HEK293 (cell line): ENCODE measurements around the gene TAS1R1.

ENCODE experiments used
- CTCF ChIA-PET: fragments of 350-600 bp; formaldehyde crosslinking; extraction: SDS; loops from one replicate; lab custom pipeline; 2021; ENCODE audit warnings: antibody characterized with exemption; lab: Yijun Ruan, JAX
- POLR2A ChIA-PET: fragments of 300-600 bp; formaldehyde crosslinking; extraction: SDS; loops from one replicate; lab custom pipeline; 2020; ENCODE audit warnings: antibody characterized with exemption, inconsistent platforms; lab: Yijun Ruan, JAX
- H3K27ac ChIP-seq: fragments of 200-500 bp; sonication (Bioruptor generic); 2 replicates; pipeline ENCODE4 v1.5.1; 2014; ENCODE audit warnings: low read depth, low read length, control low read depth, inconsistent platforms; ENCODE audit errors: extremely low read depth
- H3K36me3 ChIP-seq, 2 experiments: fragments of 200-500 bp in 1 of 2; sonication (Bioruptor generic) in 1 of 2; 1 replicate in 1 of 2; 2 replicates in 1 of 2; pipeline ENCODE4 v1.5.1; 2014 to 2017; ENCODE audit warnings: inconsistent platforms in 2 of 2, low read length in 2 of 2; ENCODE audit not compliant: control insufficient read depth in 2 of 2, insufficient read depth in 1 of 2
- H3K4me1 ChIP-seq: fragments of 200-500 bp; sonication (Bioruptor generic); 2 replicates; pipeline ENCODE4 v1.5.1; 2014; ENCODE audit warnings: mild to moderate bottlenecking, low read length, inconsistent platforms; ENCODE audit not compliant: control insufficient read depth, insufficient read depth
- H3K4me3 ChIP-seq: 2 replicates; pipeline ENCODE4 v1.5.1; 2011; ENCODE audit warnings: low read depth, mild to moderate bottlenecking, control low read depth, low read length, moderate library complexity
- H3K9me3 ChIP-seq: fragments of 200-500 bp; sonication (Bioruptor generic); 2 replicates; pipeline ENCODE4 v1.5.1; 2014; ENCODE audit warnings: low read depth, low read length, inconsistent platforms; ENCODE audit not compliant: control insufficient read depth, insufficient read depth
- FEZF1 ChIP-seq: fragments of 450-650 bp; formaldehyde crosslinking; IDR thresholded peaks from 2 replicates; pipeline ENCODE4 v1.5.1; 2016; ENCODE audit warnings: missing biosample characterization, missing genetic modification characterization
- MYNN ChIP-seq: fragments of 450-650 bp; formaldehyde crosslinking; IDR thresholded peaks from 2 replicates; pipeline ENCODE4 v1.5.1; 2016; ENCODE audit warnings: missing biosample characterization, missing genetic modification characterization, borderline replicate concordance
- OSR2 ChIP-seq: fragments of 450-650 bp; formaldehyde crosslinking; IDR thresholded peaks from 2 replicates; pipeline ENCODE4 v1.5.1; 2016; ENCODE audit warnings: missing biosample characterization, missing genetic modification characterization
- OVOL3 ChIP-seq: fragments of 450-650 bp; formaldehyde crosslinking; IDR thresholded peaks from 2 replicates; pipeline ENCODE4 v1.5.1; 2016; ENCODE audit warnings: missing biosample characterization, missing genetic modification characterization
- REST ChIP-seq: fragments of 450-650 bp; formaldehyde crosslinking; IDR thresholded peaks from 2 replicates; pipeline ENCODE4 v1.5.1; 2016; ENCODE audit warnings: missing biosample characterization, missing genetic modification characterization
- ZBTB21 ChIP-seq: fragments of 450-650 bp; formaldehyde crosslinking; IDR thresholded peaks from 2 replicates; pipeline ENCODE4 v1.5.1; 2017; ENCODE audit warnings: missing biosample characterization, missing genetic modification characterization
- ZBTB48 ChIP-seq: fragments of 450-650 bp; formaldehyde crosslinking; IDR thresholded peaks from 2 replicates; pipeline ENCODE4 v1.5.1; 2016; ENCODE audit warnings: missing biosample characterization, missing genetic modification characterization
- ZNF114 ChIP-seq: fragments of 450-650 bp; formaldehyde crosslinking; IDR thresholded peaks from 2 replicates; pipeline ENCODE4 v1.5.0; 2017; ENCODE audit warnings: missing biosample characterization, missing genetic modification characterization
- ZNF280C ChIP-seq: fragments of 450-650 bp; formaldehyde crosslinking; IDR thresholded peaks from 2 replicates; pipeline ENCODE4 v1.5.1; 2016; ENCODE audit warnings: missing biosample characterization, missing genetic modification characterization
- ZNF292 ChIP-seq: fragments of 450-650 bp; formaldehyde crosslinking; IDR thresholded peaks from 2 replicates; pipeline ENCODE4 v1.5.1; 2016; ENCODE audit warnings: low read depth, missing biosample characterization, missing genetic modification characterization, borderline replicate concordance
- ZNF433 ChIP-seq: fragments of 450-650 bp; formaldehyde crosslinking; IDR thresholded peaks from 2 replicates; pipeline ENCODE4 v1.5.1; 2016; ENCODE audit warnings: missing biosample characterization, missing genetic modification characterization, low read depth
- ZNF544 ChIP-seq: fragments of 450-650 bp; formaldehyde crosslinking; IDR thresholded peaks from 2 replicates; pipeline ENCODE4 v1.5.0; 2017; ENCODE audit warnings: missing biosample characterization, missing genetic modification characterization
- ZNF624 ChIP-seq: fragments of 450-650 bp; formaldehyde crosslinking; IDR thresholded peaks from 2 replicates; pipeline ENCODE4 v1.5.1; 2017; ENCODE audit warnings: missing biosample characterization, missing genetic modification characterization
- ZNF658 ChIP-seq: fragments of 450-650 bp; formaldehyde crosslinking; IDR thresholded peaks from 2 replicates; pipeline ENCODE4; 2016; ENCODE audit warnings: missing biosample characterization, missing genetic modification characterization
- ZNF677 ChIP-seq: fragments of 450-650 bp; IDR thresholded peaks from 2 replicates; pipeline ENCODE4 v1.5.0; 2018; ENCODE audit warnings: missing biosample characterization, mild to moderate bottlenecking, missing genetic modification characterization, moderate library complexity
- ZNF704 ChIP-seq: fragments of 450-650 bp; formaldehyde crosslinking; IDR thresholded peaks from 2 replicates; pipeline ENCODE4 v1.5.1; 2016; ENCODE audit warnings: missing biosample characterization, missing genetic modification characterization
- ZNF791 ChIP-seq: fragments of 450-650 bp; formaldehyde crosslinking; IDR thresholded peaks from 2 replicates; pipeline ENCODE4 v1.5.1; 2016; ENCODE audit warnings: missing biosample characterization, missing genetic modification characterization
- ZNF830 ChIP-seq: fragments of 450-650 bp; IDR thresholded peaks from 2 replicates; pipeline ENCODE4 v1.5.0; 2018; ENCODE audit warnings: missing biosample characterization, missing genetic modification characterization, low read depth, mild to moderate bottlenecking, moderate library complexity
- ZSCAN18 ChIP-seq: fragments of 450-650 bp; formaldehyde crosslinking; IDR thresholded peaks from 2 replicates; pipeline ENCODE4 v1.5.1; 2016; ENCODE audit warnings: missing biosample characterization, missing genetic modification characterization

The TAS1R1 gene

GRCh38 chr1:6591644-6592043 is 36.5 kb downstream of the TAS1R1 start:
- H3K27ac ChIP-seq, result no peak overlapping the region
- H3K4me1 ChIP-seq, result no peaks in the 10 kb centered on the region
- ChIA-PET POLR2A (interaction anchor here (1.2 to 2.3 kb wide), 4 partner anchors 10 to 12 kb away, joined by 3 to 12 read pairs (median 4); partner anchors contain the start of gene ZBTB48), CTCF (interaction anchor here (1.8 kb wide), 1 partner anchor 37 kb away, joined by 7 read pairs; the partner anchor contains the start of gene TAS1R1)
- H3K4me3 ChIP-seq, result no peak overlapping the region
- no peaks in the 10 kb centered on the region for H3K9me3 ChIP-seq
- TF ChIP-seq ZBTB48 (tag by site-specific recombination), result no peak
- TF ChIP-seq REST (tag by site-specific recombination), result no peak
- TF ChIP-seq ZNF114 (tag by site-specific recombination), result no peak
- TF ChIP-seq MYNN (tag by site-specific recombination), result no peak
- TF ChIP-seq ZNF292 (tag by site-specific recombination), result no peak
- no peak for TF ChIP-seq ZNF624 (tag by site-specific recombination)
- no peak for TF ChIP-seq ZBTB21 (tag by site-specific recombination)
- TF ChIP-seq ZSCAN18 (tag by site-specific recombination), result no peak
- no peak for TF ChIP-seq ZNF791 (tag by site-specific recombination)
- TF ChIP-seq FEZF1 (tag by site-specific recombination), result no peak
- TF ChIP-seq ZNF704 (tag by site-specific recombination), result no peak
- TF ChIP-seq ZNF658, result no peak
- no peak for TF ChIP-seq ZNF830 (tag by site-specific recombination)
- no peak for TF ChIP-seq ZNF280C (tag by site-specific recombination)
- no peak for TF ChIP-seq ZNF544 (tag by site-specific recombination)
- TF ChIP-seq ZNF433 (tag by site-specific recombination), result no peak
- no peak for TF ChIP-seq ZNF677 (tag by site-specific recombination)
- TF ChIP-seq OVOL3, result no peak
- TF ChIP-seq OSR2 (tag by site-specific recombination), result no peak
- H3K36me3 ChIP-seq, result peaks cover 3 to 100% of the 10 kb centered on the region in 2 experiments; a peak in 2 of 3 replicates
